Measurements from ENCODE around the gene AFAP1.

DNA sequence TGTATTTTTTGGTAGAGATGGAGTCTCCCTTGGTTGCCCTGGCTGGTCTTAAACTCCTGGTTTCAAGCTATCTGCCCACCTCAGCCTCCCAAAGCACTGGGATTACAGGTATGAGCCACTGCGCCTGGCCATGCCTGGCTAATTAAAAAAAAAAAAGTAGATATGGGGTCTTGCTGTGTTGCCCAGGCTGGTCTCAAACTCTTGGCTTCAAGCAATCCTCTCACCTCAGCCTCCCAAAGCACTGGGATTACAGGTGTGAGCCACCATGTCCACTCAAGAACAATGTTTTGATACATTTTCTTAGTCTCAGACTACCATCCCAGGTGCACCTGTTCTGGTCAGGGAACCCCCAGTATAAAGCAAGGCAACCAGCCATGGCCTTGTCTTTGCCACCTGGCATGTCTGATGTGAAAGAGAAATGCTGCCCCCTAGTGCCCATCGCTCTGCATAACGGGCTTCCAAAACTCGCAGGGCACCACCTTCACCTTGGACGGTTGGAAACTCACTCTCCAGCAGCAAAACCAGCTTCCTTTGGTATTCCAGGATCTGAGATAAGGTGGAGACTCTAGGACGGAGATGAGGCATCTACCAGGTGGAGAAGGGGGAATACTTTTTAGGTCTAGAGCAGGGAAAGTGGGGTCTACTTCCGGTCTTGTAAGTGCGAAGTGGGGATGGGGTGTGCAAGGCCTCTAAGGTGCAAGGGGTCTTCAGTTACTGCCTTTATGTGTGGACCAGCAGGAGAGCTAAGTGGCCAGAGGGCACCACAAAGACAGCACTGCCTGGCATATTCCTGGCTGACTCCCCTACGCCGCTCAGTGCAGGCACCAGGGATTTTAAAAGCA, 47.7 kb upstream of the AFAP1 start:
- TF ChIP-seq, protein P1, sequence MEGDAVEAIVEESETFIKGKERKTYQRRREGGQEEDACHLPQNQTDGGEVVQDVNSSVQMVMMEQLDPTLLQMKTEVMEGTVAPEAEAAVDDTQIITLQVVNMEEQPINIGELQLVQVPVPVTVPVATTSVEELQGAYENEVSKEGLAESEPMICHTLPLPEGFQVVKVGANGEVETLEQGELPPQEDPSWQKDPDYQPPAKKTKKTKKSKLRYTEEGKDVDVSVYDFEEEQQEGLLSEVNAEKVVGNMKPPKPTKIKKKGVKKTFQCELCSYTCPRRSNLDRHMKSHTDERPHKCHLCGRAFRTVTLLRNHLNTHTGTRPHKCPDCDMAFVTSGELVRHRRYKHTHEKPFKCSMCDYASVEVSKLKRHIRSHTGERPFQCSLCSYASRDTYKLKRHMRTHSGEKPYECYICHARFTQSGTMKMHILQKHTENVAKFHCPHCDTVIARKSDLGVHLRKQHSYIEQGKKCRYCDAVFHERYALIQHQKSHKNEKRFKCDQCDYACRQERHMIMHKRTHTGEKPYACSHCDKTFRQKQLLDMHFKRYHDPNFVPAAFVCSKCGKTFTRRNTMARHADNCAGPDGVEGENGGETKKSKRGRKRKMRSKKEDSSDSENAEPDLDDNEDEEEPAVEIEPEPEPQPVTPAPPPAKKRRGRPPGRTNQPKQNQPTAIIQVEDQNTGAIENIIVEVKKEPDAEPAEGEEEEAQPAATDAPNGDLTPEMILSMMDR (optimal IDR thresholded peaks at IDR 0.05 in 1 of 3, IDR thresholded peaks at IDR 0.05 in 1 of 3, conservative IDR thresholded peaks at IDR 0.05 in 1 of 3; ENCODE audit: extremely low read depth in 1 of 3, insufficient read depth in 2 of 3, low read length in 3 of 3) = peak in 2 of 3 experiments; percentile 82 to 93
- no peak for TF ChIP-seq EZH2 (IDR thresholded peaks at IDR 0.05; ENCODE audit: low read length)
